NB4 (cell line): ENCODE measurements around the gene FCSK.

ENCODE experiments used
- CTCF ChIP-seq: IDR thresholded peaks from one replicate; pipeline ENCODE4 v1.5.1; 2012; ENCODE audit warnings: low read depth, low read length
- MYC ChIP-seq: IDR thresholded peaks from 2 replicates; pipeline ENCODE4 v1.6.1; 2011; ENCODE audit warnings: low read depth, low read length
- POLR2A ChIP-seq: IDR thresholded peaks from 2 replicates; pipeline ENCODE4 v1.6.1; 2011; ENCODE audit warnings: mild to moderate bottlenecking; ENCODE audit not compliant: insufficient read length; ENCODE audit errors: extremely low read depth
- TF ChIP-seq, protein P1 (sequence below): IDR thresholded peaks from 2 replicates; pipeline ENCODE4 v1.6.1; 2011; ENCODE audit warnings: low read depth, low read length

GRCh38 chr16:70523743-70524398 lies 69.5 kb downstream of the FCSK start, which contains the start of gene SF3B3:
- TF ChIP-seq CTCF (no peak), MYC (peak; percentile 90), POLR2A (peak; percentile 93)
- TF ChIP-seq, protein P1, sequence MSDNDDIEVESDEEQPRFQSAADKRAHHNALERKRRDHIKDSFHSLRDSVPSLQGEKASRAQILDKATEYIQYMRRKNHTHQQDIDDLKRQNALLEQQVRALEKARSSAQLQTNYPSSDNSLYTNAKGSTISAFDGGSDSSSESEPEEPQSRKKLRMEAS: peak; percentile 77
